GM12891 (cell line): ENCODE results near the gene CD68. TPM values are rescaled to one million over a fixed set of nuclear protein-coding genes. Genes with fewer than 3 reads are reported as not detected.
A peak's percentile ranks its signal among the peaks of the same experiment; 100 is the strongest.

Experiments used
- DNase-seq: peaks from one replicate; pipeline ENCODE4 v3.0.0; 2011; ENCODE audit warnings: low spot score; ENCODE audit not compliant: insufficient read length
- FAIRE-seq: peaks from 2 replicates; lab custom pipeline; 2011; peaks lifted over from hg19 to GRCh38; lab: Jason Lieb, UNC
- PAX5 ChIP-seq: IDR thresholded peaks from 2 replicates; pipeline ENCODE4 v1.6.1; 2011; ENCODE audit warnings: low read length, moderate library complexity, mild to moderate bottlenecking; ENCODE audit not compliant: insufficient read depth, severe bottlenecking
- POLR2A ChIP-seq: IDR thresholded peaks from 2 replicates; pipeline ENCODE4 v1.6.1; 2011; ENCODE audit warnings: low read depth, low read length, control low read depth
- POLR2AphosphoS5 ChIP-seq: IDR thresholded peaks from 2 replicates; pipeline ENCODE4 v1.6.1; 2011; ENCODE audit warnings: low read depth, low read length, control low read depth
- POU2F2 ChIP-seq: IDR thresholded peaks from 2 replicates; pipeline ENCODE4 v1.6.1; 2011; ENCODE audit warnings: low read depth, mild to moderate bottlenecking, control low read depth, low read length, moderate library complexity
- SPI1 ChIP-seq: IDR thresholded peaks from 2 replicates; pipeline ENCODE4 v1.6.1; 2011; ENCODE audit warnings: low read depth, low read length, control low read depth
- TAF1 ChIP-seq: IDR thresholded peaks from 2 replicates; pipeline ENCODE4 v1.6.1; 2011; ENCODE audit warnings: low read depth, low read length, control low read depth
- polyA plus RNA-seq: library from polyadenylated mRNA; unstranded; fragments of >200 nt; gene quantifications from one replicate; pipeline ENCODE4 v1.2.1, GENCODE V29; 2012; ENCODE audit warnings: low read depth, missing spikeins, inconsistent platforms; ENCODE audit not compliant: missing spikeins

The CD68 gene
- 6.6 TPM for polyA plus RNA-seq

GRCh38 chr17:7579001-7579833 lies at the start of gene CD68:
Gene CD68 (plus strand): TSS chr17:7579638. CDS start chr17:7579678, 40 bp downstream.
- DNase-seq: peak; percentile 72
- TF ChIP-seq POLR2A (peak; percentile 91), TAF1 (peak; percentile 81), POU2F2 (peak; percentile 95), PAX5 (no peak), SPI1 (peak; percentile 98), POLR2AphosphoS5 (peak; percentile 96; the same call in 1 of the 2 replicates)
- FAIRE-seq: peak; percentile 88

GRCh38 chr17:7530023-7530900 lies 49.2 kb upstream of the CD68 start:
- DNase-seq (no peak), FAIRE-seq (no peak)
- TF ChIP-seq TAF1 (no peak), PAX5 (no peak), POU2F2 (no peak)

DNA sequence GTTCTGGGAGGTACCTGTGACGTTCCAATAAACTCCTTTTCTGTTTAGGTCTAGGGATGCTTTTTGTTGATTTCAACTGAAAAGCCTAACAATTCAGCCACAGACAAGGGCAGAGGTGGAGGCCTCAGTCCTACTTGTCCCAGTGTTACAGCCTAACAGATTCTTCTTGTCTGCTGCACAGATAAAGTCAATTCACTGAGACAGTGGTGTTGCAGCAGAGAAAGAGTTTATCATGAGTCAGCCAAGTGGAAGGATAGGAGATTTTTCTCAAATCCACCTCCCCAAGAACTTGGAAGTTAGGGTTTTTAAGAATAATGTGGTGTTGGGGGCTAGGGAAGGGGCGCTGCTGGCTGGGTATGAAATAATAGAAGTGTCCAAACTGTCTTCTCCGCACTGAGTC lies 41.4 kb upstream of the CD68 start:
- no peak for DNase-seq
- TF ChIP-seq SPI1: no peak
- TF ChIP-seq POLR2A: no peak
- no peak for TF ChIP-seq POU2F2
- TF ChIP-seq TAF1: no peak
- no peak for TF ChIP-seq PAX5
- TF ChIP-seq POLR2AphosphoS5: no peak
- FAIRE-seq: no peak

GRCh38 chr17:7538891-7539545 lies 40.4 kb upstream of the CD68 start:
- DNase-seq (no peak), FAIRE-seq (no peak)
- TF ChIP-seq POLR2A (no peak), POU2F2 (no peak), POLR2AphosphoS5 (no peak), PAX5 (no peak), TAF1 (no peak), SPI1 (no peak)

DNA sequence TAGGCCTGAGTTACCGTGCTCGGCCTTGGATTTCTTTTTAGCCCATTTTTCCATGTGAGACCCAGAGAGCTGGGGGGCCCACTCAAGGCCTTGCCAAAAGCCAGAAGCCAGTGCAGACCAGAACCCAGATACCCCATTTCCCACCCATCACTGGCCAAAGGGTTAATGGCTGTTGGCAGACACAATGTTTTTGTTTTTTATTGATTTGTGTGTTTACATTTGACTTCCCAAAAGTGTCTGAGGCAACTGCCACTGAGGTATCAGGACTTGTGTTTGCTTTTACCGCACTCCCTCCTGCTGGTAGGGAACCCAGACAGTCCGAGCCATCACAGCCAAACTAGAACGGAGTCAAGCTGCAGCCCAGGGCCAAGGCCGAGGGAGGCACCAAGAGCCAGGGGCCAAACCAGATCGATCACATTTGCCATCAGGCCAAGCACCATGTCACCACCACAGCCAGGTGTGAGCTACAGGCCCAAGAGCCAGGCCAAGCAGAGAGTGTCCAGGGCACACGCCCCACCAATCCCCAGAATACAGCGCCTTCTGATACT lies 38.3 kb upstream of the CD68 start:
- no peak for DNase-seq
- no peak for FAIRE-seq
- TF ChIP-seq PAX5: no peak
- no peak for TF ChIP-seq POU2F2
- TF ChIP-seq SPI1: no peak
- no peak for TF ChIP-seq POLR2A
- TF ChIP-seq TAF1: no peak
- TF ChIP-seq POLR2AphosphoS5: no peak

GRCh38 chr17:7544911-7545310 lies 34.5 kb upstream of the CD68 start:
- TF ChIP-seq TAF1 (no peak), POU2F2 (no peak), PAX5 (no peak)
- FAIRE-seq: no peak

DNA sequence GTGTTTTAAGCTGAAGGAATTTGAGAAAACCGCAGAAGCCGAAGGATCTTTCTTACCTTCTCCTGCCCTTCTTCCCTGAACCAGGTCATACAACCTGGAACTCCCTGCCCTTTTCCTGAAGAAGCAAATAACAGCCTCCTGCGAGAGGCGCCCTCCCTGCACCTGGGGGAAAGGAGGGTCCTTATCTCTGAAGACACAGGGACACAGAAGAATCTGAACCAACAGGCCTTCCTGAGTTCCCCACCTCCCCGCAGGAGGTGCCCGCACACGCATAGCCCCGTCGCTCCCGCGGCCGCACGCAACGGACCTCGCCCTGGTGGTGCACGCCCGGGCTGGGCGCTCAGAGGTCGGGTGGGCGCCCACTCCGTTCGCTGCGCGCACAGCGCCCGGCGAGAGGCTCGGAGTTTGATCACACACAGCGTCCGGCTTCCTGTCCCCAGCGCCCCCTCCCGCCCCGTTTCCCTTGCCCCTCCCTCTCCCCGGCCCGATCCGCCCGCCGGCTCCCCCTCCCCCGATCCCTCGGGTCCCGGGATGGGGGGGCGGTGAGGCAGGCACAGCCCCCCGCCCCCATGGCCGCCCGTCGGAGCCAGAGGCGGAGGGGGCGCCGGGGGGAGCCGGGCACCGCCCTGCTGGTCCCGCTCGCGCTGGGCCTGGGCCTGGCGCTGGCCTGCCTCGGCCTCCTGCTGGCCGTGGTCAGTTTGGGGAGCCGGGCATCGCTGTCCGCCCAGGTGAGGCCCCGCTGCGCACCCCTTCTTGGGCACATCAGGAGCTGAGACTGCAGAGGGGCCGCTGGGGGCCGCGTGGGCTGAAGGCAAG lies 30.6 kb upstream of the CD68 start, which contains the start of gene TNFSF12:
TSS of gene TNFSF12 (plus strand) at position 474 of the 816 bp plus-strand sequence. CDS start at position 570, 96 bp downstream.
- no peak for TF ChIP-seq SPI1
- peak; percentile 90 for FAIRE-seq
- peak; percentile 66 for DNase-seq

More at GRCh38 chr17:7544911-7545310, 34.5 kb upstream of the CD68 start:
- DNase-seq: no peak

- FAIRE-seq: peak; percentile 90
Measured at GRCh38 chr17:7549401-7550055, 29.9 kb upstream of the CD68 start.

More at GRCh38 chr17:7549401-7550055, 29.9 kb upstream of the CD68 start:
- TF ChIP-seq POLR2A (no peak), POLR2AphosphoS5 (no peak), TAF1 (no peak), SPI1 (no peak), POU2F2 (no peak), PAX5 (no peak)
- peak; percentile 31 for DNase-seq
